HG03066 (cell line): ENCODE results near the gene NIPAL4.
A peak's percentile ranks its signal among the peaks of the same experiment; 100 is the strongest.

Source experiments
- ATAC-seq: cut with Tn5 transposase; IDR thresholded peaks from one replicate; pipeline ENCODE4 v1.9.1; 2021; ENCODE audit warnings: low read depth; ENCODE audit not compliant: unreplicated experiment

The NIPAL4 gene

DNA sequence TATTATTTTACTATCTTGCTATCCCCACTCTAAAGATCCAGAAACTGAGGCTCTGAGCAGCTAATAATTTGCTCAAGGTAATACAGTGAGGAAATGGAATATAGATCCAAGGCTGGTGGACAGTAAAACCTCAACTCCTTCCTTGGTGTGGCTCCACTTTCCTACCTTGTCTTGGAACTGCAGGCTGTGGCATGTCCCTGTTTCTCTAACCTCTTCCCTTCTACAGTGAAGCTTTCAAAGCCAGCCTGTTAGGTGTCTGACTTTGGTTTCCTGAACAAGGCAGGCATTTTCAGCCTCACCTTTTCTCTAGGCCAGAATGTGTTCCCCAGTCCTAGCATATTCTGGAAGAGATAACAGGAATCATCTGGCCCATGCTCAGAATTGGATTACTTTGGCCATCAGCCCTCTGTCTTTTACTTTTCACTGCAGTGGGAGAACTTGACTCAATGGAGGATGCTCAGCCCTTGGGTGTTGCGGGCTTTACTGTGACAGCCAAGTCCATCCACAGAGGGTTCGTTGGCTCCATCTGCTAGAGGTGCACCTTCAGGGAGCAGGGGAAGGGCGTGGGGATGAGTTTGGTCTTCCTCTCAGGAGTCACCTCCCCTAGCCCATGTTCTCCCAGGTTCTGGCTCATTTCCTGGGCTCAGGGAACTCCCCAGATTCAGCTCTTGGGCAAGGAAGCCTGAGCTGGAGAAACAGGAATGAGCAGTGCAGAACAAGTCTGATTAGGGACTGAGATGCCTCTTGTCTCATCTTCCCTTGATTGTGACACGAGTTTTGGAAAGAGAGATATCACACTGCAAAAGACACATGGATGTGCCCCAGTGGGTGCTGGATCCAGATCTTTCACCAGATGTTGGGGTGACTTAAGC is 1.1 kb downstream of the NIPAL4 start:
- ATAC-seq: no peak

DNA sequence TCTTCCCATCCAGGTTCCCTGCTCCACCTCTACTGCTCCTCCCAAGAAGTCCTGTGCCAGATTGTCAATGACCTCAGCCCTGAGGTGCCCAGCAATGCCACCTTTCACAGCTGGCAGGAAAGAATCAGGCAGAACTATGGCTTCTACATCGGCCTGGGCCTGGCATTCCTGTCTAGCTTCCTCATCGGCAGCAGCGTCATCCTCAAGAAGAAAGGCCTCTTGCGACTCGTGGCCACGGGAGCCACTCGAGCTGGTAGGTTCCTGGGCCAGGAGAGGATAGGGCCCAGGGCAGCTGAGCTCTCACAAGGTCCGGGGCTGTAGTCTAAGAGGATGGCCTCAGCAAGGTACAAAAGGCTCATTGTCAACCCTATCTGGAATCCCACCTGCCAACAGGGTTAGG is 3.1 kb downstream of the NIPAL4 start:
- no peak for ATAC-seq

DNA sequence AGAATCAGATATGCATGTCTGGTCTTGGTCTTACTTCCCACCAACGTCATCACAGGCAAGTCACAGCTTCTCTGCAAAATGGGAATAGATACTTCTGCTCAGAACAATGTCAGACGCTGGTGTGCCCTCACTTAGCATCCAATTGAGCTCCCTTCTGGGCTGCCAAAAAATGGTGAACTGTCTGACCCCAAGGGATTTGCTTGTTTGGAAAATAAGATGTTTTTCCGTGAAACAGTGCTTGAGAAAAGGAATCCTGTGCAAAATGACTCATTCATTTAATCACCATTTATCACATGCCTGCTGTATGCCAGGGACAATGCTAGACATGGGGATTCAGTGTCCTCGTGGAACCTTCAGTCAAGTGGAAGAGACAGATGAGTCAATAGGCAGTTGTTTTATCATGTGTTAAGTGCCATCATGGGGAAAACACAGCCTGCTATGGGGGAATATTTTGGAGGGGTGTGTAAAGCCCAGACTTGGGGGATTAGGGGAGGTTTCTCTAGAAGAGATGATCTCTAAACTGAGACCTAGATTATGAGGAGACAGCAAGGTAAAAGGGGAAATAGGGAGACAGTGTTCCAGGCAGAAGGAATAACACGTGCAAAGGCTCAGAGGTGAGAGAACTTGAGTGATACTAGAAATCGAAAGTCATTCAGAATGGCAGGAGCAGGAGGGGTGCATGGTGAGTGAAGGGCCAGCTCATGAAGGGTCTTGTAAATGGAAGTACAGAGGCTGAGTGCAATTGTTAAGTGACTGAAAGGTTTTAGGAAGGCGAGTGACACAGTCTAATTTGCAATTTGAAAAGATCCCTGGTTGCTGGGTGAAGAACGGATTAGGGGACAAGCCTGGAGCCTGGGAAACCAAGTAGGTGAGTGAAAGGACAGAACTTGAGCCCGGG is 3.9 kb downstream of the NIPAL4 start:
- peak; percentile 9 for ATAC-seq

DNA sequence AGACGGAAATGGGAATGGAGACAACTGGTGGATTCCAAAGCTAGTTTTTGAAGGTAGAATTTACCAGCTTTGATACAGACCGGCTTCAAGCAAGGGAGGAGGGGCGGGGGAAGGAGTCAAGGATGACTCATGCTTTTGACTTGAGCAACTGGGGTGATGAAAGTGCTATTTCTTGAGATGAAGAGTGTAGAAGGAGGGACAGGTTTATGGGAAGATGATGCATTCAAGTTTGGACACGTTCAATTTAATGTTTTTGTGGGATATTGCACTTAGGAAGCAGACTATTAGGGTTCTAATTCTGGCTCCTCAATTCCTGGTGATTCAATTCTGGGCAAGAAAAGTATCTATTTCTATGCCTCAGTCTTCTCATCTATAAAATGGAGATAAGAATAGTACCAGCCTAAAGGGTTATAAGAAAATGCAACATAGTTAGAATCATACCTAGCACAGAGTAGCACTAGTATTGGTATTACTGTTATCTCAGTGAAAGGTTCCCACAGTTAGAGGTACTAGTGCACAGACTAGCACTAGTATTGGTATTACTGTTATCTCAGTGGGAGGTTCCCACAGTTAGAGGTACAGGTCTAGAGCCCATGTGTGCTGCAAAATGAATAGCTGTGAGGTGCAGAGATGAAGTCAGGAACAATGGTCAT is 4.6 kb downstream of the NIPAL4 start:
- ATAC-seq: peak; percentile 78

DNA sequence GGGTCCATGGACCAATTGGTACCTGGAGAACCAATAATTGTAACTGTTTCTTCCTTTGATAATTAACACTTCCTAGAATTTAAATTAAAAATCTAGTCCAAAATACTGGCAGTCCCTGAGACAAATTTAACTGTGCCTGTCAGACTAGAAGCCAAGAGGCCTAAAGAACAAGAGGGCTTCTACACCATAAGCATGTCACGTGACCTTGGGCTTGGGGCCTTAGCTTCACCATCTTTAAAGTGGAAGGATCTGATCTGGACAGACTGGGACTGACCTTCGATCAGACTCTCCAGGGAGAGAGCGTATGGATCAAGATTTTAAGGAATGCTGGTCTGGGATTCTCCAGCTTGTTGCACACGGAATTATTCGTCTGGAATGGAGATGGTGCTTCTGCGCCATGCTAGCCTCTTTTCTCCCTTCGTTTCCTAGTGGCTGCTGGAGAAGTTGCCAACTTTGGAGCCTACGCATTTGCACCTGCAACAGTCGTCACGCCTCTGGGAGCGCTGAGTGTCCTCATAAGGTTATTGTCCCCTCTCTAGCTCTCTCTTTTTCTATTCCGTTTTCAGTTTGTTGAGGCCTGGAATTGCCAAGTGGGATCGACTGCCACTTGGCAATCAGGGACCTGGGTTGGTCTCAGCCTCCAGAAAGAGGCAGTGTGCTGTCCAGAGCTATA is 8.4 kb downstream of the NIPAL4 start:
- no peak for ATAC-seq

DNA sequence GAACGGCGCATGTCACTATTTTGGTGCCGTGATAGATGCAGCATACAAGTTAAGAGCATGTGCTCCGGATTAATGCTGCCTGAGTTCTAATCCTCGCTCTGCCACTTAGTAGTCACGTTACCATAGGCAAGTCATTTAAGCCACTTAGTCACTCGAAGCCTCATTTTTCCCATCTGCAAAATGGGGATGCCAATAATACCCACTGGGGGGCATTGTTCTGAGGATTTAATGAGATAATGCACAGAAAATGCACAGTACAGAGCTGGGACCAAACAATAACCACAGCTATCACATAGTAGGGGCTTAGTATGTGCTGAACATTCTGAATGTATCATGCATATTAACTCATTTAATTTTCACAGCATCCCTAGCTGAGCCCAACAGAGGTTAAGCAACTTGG is 9.1 kb downstream of the NIPAL4 start:
- no peak for ATAC-seq

DNA sequence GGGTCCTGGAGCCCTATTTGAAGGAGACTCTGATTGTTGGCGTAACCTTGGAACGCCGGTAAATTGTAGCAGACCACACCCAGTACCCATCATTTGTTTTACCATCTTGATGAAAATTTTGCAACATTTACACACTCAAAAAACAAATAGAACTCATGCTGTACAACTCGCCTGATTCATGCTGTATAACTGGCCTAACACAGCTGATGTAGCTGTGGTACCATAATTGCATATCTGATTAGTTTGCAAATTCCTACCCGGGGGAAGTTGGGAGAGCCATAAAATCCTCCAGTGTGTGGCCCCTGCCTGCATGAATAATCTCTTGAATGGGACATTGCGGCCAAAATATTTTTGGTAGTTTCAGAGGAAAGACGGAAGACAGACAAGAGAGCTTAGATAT is 9.7 kb downstream of the NIPAL4 start:
- no peak for ATAC-seq

DNA sequence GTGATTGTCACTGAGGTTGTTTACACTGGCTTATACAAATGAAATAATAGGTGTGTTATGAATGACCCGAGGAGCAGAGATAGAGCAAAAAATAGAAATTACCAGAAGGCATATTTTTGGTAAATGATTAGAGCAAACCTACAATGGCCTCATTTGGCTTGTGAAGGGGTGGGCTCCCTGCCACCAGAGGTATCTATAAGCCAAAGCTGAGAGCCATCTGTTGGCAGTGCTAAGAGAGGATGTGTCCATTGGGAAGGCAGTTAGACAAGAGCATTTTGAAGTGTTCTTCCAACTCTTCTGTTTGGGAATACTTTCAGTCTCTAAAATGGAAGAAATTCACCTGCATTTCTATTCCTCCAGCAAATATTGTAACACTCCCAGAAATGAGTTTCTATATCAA is 10.6 kb downstream of the NIPAL4 start:
- no peak for ATAC-seq

DNA sequence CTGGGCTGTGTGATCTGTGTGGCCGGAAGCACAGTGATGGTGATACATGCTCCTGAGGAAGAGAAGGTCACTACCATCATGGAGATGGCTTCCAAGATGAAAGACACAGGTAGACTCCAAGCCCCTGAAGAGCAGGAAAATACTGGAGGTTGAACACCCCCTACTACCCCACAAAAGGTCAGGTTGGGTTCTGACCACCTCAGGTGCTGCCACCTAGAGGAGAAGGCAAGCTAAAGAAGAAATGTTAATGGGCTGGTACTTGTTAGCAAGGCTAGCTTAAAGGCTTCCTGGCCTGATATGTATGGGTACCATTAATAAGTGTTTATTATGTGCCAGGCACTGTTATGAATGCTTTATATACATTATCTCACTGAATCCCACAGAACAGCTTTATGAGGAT is 11.7 kb downstream of the NIPAL4 start:
- no peak for ATAC-seq

DNA sequence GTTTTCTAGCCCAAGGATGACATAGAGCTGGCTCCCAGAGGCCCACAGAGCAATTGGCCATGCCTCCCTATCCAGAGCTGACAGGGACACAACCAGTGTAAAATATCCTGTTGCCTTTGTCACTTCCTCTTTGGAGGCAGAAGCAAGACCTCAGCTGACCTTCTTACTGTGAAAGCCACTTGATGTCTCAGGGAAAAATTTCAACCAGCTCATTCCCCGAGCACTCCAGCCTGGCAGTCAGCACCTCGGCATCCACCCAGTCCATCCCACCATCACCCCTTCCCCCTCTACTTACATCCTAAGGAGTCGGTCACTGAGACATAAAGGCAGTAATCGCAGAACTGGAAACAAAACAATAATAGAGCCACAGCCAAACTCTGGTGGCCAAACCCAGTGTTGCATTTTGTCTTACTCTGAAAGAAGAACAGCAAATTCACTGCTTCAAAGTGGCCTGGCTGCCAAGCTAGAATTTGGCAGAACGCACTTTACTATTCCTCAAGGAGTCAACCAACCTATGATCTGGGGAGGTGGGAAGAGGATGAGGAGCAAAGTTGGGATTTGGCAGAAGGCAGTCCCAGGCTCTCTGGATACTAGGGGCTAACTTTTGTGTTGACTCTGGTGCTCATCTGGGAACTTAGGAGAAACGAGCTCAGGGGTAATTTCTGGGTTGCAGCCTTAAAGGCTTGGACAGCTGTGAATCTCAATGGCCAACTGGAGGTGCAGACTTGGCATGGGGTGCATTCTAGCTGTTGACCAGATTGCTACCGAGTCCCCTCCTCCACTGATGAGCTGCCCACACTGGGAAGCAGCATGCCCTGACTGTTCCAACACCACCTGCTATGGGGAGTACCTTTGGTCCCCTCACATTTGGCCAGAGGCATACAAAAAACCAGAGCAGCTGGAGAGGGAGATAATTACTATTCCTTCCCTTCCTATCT is 13.6 kb downstream of the NIPAL4 start:
- no peak for ATAC-seq

DNA sequence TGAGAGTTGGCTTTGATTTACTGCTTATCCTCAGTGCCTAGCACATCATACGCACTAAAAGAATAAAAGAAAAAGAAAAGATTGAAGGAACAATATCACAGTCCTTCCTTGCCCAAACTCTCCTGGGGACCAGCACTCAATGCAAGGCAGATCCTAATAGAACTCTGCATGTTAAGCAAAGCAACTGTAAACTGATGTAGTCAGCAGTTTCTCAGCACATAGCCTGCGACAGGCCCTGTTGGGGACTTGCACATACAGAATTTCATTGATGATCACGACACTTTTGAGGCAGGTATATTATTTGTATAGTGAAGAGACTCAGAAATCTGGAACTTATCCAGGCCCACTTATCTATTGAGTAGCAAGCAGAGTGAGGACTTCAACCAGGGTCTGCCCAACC is 15.4 kb downstream of the NIPAL4 start:
- no peak for ATAC-seq

DNA sequence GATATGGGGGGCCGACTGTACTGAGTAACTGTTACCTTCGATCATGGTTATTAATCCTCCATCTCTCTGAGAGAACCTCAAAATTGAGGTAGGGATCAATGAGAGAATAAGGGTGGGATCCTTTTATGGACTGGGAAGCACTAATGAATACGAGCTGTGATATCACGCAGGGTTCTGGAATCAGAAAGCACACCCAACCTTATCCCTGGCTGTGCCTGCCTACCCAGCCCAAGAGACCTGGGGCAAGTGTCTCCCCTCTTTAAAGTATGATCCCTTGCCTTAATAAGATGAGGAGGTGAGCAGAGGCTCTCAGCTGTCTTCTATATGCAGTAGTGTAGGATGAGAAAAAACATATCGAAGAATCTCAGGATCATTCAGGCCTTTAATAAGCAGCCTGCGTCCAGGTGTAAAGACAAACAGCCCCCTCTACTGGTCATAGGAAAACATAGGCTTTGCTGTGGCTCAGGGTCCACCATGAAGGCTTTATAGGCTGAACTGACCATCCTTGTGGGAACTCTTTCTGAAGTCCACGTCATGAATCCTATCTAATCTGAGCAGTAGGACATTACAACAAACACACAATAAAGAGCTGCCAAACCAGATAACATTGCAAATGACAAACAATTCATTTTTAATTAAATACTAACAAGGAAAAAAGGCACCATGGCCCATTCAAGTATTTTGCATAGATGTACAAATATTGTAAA is 16.8 kb downstream of the NIPAL4 start:
- ATAC-seq: no peak

DNA sequence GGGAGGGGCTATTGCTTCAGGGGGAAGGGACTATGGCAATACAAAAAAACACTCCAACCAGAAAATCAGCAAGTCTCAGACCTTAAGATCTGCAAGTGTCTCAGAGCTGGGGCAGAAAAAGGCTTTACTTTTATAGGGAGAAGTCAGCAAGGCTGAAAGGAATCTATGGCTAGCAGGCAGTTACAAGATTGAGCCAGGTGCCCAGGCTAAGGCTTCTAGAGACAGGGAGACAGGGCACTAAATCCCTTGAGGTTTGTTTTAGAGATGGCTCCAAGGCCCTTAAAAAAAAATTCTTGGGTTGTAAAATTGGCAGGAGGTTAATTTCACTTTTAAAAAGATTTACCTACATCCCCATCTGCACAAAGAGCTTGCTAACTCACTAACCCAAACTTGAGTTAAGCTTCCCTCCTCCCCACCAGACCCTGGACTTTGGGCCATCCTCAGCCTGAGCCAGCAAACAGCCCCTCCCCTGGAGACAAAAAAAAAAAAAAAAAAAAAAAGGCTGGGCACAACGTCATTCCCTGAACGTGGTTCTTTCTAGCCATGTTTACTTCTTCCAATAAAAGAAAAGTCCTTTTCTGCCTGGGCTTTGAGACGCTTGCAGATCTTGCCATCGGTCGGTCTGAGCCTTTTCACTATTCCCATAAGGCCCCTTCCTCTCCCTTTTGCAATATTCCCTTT is 17.9 kb downstream of the NIPAL4 start:
- ATAC-seq: no peak

DNA sequence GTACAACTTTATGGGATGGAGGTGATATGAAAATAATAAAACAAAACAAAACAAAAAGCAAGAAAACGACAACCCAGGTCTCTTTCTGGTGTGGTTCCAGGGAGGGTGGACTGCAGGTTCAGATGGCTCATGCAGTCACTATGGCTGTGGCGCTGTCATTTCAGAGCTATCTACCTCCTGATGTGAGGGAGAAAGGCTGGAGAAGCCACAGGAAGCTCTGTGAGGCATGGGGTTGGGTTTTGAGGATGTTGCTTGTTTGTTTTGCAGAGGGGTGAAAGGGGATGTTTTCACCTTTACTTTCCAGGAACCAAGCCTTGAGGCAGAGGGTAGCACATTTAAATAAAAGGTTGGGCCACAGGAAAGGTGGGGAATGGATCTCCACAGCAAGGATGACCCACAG is 18.7 kb downstream of the NIPAL4 start:
- ATAC-seq: no peak

DNA sequence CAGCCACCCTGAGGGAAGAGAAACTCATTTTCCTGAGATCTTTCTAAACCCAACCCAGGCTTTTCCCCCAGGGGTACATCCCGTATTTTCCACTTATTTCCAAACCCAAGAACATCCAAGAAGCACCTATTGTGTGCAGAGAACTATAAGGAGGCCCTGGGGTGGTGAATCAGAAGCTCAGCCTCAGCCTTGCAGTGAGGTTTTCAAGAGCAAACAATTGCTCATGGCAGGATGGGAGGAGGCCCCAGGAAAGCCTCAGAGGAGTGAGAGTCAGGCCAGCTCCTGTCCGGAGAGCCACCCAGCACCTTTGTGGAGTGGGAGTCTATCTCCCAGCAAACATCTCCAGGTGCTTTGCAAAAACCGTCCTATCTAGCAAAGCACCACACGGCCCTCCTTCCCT is 19.2 kb downstream of the NIPAL4 start:
- no peak for ATAC-seq

DNA sequence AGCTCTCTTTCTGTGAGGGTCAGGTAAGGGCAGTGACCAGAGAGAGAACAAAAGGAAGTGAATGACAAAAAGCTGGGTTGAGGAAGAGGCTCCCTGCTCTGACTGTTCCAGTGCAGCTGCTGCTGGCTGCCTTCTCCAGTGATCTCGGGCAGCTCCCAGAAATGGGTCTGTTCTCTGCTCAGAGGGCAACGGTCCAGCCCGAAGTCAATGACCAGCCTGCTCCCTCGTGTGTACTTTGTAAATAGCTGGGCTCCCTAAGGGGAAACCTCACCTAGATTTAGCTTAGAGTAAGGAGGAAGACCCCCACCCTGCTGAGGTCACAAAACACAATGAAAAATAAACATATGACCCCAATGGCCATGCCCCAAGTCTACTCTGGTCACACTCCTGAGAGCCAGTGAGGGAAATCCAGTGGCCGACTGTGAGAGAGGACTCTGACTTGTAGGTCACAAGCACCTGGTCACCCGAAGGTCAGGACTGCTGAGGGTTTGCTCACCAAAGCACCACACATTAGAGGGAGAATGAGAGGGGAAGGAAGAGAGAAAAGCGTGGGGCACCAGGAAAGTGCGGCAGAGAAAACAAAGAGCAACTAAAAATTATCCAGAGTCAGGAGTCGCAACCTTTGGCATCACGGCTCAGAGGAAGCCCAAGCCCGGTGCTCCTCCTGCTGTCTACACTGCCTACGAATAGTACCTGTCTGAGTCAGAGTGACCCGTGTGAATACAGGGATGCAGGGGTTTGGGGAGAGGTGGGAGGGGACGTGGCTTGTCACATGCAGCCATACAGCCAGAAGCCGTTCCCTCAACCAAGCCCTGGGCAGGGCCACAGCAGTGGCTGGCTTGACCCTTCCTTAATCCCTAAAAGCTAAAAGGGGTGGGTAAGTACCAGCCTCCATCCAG is 19.8 kb downstream of the NIPAL4 start:
- no peak for ATAC-seq

DNA sequence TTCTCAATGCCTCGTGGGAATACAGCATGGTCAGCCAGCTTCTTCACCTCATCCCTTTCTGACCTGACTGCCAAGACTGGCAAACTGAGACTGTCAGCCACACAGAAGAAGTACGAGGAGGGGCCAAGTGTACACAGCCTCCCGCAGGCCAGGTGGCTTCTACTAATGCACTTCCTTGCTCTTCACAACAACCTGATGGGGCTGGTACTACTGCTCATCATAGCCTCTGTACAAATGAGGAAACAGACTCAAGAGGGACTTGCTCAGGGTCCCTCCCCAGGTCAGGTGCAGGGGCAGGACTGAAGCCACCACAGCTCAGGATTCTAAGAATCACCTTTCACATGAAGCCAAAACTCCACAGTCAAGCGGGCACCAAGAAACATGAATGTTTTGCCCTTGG is 21.3 kb downstream of the NIPAL4 start:
- ATAC-seq: no peak
